Colonic mucosa (tissue), 4 donors: ENCODE data around the gene MRPS5. TPM values are rescaled to one million over a fixed set of nuclear protein-coding genes. Genes with fewer than 3 reads are reported as not detected.

Source experiments
- DNase-seq: peaks from one replicate; pipeline ENCODE4 v3.0.0-alpha.2; 2020
- H3K27ac ChIP-seq: fragments of 200-600 bp; one replicate; pipeline ENCODE4 v1.8.0; 2021
- H3K27me3 ChIP-seq: fragments of 200-600 bp; one replicate; pipeline ENCODE4 v1.8.0; 2021
- H3K36me3 ChIP-seq: fragments of 200-600 bp; one replicate; pipeline ENCODE4 v1.8.0; 2021
- H3K4me1 ChIP-seq: fragments of 200-600 bp; one replicate; pipeline ENCODE4 v1.8.0; 2021; ENCODE audit warnings: mild to moderate bottlenecking
- H3K4me3 ChIP-seq: fragments of 200-600 bp; one replicate; pipeline ENCODE4 v1.8.0; 2021
- H3K9ac ChIP-seq, 2 donors: one replicate each; pipeline ENCODE4 v1.7.0; 2013; ENCODE audit warnings: control low read depth in 2 of 2, low read depth in 2 of 2, low read length in 2 of 2
- H3K9me3 ChIP-seq: fragments of 200-600 bp; one replicate; pipeline ENCODE4 v1.8.0; 2021
- intact Hi-C: fragments of 100-400 bp; cut with DNase I; formaldehyde crosslinking; loops from one replicate; pipeline ENCODE4 v1.14.1; 2022
- total RNA-seq, 2 donors: library from RNA; stranded (reverse); fragmentation: NEBNext Ultra II Directional in 1 of 2; extraction: Animal tissue kit (Norgen Biotek cat#: 25700) in 1 of 2; gene quantifications; one replicate each; pipeline ENCODE4 v1.2.1, GENCODE V29; 2021
- TF ChIP-seq, protein P1 (sequence below): fragments of 200-600 bp; IDR thresholded peaks from one replicate; pipeline ENCODE4 v1.8.0; 2022; ENCODE audit warnings: antibody characterized with exemption, mild to moderate bottlenecking
- donor health status: healthy.
- donor health status: DM: no; HTN: no; CAD: no.
- donor health status: DM: no; HTN: no; CAD: no.

Gene MRPS5
- total RNA-seq, 2 donors from 2014 or later, result 68.8 to 87.3 TPM

DNA sequence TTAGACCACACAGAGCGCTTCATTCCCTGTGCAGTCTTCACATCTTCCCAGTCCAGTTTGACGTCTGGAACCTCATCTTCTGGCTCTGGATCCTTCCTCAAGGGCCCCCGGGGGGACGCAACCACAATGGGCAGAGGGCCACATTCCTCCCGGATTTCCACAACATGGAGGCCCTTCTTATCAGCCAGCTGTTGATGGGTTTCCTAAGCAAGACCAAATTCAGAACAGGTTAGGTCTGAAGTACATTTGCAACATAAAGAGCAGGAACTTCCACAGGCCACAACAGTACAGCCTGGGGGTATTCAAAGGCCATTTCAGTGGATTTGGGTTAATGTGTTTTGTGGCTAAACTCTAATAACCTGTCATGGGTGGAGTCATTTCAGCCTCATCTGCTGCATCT, 34.2 kb downstream of the MRPS5 start:
- Histone ChIP-seq H3K4me3 (no peak overlapping the region), H3K9ac (no peak overlapping the region), H3K36me3 (peaks cover 11% of the 10 kb centered on the region), H3K27ac (no peak overlapping the region), H3K27me3 (no peaks in the 10 kb centered on the region), H3K4me1 (no peaks in the 10 kb centered on the region), H3K9me3 (no peaks in the 10 kb centered on the region)
- intact Hi-C loops, result no loop called here
- no peak for DNase-seq
- TF ChIP-seq, protein P1, sequence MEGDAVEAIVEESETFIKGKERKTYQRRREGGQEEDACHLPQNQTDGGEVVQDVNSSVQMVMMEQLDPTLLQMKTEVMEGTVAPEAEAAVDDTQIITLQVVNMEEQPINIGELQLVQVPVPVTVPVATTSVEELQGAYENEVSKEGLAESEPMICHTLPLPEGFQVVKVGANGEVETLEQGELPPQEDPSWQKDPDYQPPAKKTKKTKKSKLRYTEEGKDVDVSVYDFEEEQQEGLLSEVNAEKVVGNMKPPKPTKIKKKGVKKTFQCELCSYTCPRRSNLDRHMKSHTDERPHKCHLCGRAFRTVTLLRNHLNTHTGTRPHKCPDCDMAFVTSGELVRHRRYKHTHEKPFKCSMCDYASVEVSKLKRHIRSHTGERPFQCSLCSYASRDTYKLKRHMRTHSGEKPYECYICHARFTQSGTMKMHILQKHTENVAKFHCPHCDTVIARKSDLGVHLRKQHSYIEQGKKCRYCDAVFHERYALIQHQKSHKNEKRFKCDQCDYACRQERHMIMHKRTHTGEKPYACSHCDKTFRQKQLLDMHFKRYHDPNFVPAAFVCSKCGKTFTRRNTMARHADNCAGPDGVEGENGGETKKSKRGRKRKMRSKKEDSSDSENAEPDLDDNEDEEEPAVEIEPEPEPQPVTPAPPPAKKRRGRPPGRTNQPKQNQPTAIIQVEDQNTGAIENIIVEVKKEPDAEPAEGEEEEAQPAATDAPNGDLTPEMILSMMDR, result no peak

DNA sequence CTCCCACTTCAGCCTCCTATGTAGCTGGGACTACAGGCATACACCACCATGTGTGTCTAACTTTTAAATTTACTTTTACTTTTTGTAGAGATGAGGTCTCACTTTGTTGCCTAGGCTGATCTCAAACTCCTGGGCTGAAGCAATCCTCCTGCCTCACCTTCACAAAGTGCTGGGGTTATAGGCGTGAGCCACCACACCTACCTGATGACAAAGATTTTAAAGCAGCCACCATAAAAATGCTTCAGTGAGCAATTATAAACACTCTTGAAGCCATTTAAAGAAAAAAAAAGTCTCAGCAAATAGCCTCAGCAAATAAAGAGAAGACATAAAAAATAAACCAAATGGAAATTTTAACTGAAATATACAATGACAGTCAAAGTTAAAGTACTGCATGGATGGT, 35.6 kb downstream of the MRPS5 start:
- no peak overlapping the region for H3K9ac ChIP-seq
- TF ChIP-seq, protein P1, result no peak
- H3K4me1 ChIP-seq, result no peaks in the 10 kb centered on the region
- no peak overlapping the region for H3K27ac ChIP-seq
- H3K9me3 ChIP-seq, result no peaks in the 10 kb centered on the region
- no peak for DNase-seq
- H3K36me3 ChIP-seq, result peaks cover 11% of the 10 kb centered on the region
- intact Hi-C loops, result no loop called here
- no peak overlapping the region for H3K4me3 ChIP-seq
- no peaks in the 10 kb centered on the region for H3K27me3 ChIP-seq

DNA sequence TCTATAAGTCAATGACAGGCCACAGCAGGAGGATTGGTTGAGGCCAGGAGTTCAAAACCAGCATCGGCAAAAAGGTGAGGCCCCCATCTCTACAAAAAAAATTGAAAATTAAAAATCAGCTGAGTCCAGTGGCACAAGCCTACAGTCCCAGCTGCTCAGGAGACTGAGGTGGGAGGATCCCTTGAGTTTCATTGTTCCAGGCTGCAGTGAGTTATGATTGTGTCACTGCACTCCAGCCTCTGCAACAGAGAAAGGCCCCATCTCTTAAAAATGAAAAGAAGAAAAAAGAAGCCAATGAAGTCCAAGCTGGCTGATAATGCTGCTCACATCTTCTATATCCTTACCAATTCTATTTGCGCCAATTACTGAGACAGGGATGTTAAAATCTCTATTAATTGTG, 39.1 kb downstream of the MRPS5 start:
- Histone ChIP-seq H3K4me3 (no peak overlapping the region), H3K9ac (no peak overlapping the region), H3K27ac (no peak overlapping the region), H3K9me3 (no peaks in the 10 kb centered on the region), H3K4me1 (no peaks in the 10 kb centered on the region), H3K27me3 (no peaks in the 10 kb centered on the region), H3K36me3 (peaks cover 9% of the 10 kb centered on the region)
- no peak for DNase-seq
- TF ChIP-seq, protein P1, result no peak
- intact Hi-C loops, result no loop called here

DNA sequence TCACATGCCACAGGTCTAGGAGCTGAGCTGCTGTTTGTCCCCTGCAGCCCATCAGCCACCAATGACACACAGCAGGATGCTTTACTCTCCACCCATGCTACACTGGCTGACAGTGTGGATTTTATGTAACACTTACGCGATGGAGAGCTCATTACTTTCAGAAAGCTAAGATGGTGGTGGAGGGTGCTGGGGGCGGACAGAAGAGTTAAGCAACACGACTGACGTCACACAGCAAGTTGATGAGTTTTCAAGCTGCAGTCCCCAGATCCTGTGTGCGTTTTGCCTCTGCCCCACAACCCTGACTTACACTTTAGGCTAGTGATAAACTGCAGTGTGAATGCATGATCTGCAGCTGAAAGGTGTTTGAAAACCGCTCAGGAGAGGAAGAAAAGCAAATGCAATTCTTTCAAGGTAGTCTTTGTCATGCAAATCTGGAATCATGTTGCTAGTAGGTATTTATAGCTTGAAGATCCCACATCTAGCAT, 42.4 kb downstream of the MRPS5 start:
- no peak overlapping the region for H3K9ac ChIP-seq
- H3K4me1 ChIP-seq, result peaks cover 8% of the 10 kb centered on the region
- H3K27me3 ChIP-seq, result no peaks in the 10 kb centered on the region
- no peak for DNase-seq
- intact Hi-C loops, result no loop called here
- no peaks in the 10 kb centered on the region for H3K36me3 ChIP-seq
- no peak overlapping the region for H3K4me3 ChIP-seq
- no peak overlapping the region for H3K27ac ChIP-seq
- H3K9me3 ChIP-seq, result no peaks in the 10 kb centered on the region
- TF ChIP-seq, protein P1, result no peak

DNA sequence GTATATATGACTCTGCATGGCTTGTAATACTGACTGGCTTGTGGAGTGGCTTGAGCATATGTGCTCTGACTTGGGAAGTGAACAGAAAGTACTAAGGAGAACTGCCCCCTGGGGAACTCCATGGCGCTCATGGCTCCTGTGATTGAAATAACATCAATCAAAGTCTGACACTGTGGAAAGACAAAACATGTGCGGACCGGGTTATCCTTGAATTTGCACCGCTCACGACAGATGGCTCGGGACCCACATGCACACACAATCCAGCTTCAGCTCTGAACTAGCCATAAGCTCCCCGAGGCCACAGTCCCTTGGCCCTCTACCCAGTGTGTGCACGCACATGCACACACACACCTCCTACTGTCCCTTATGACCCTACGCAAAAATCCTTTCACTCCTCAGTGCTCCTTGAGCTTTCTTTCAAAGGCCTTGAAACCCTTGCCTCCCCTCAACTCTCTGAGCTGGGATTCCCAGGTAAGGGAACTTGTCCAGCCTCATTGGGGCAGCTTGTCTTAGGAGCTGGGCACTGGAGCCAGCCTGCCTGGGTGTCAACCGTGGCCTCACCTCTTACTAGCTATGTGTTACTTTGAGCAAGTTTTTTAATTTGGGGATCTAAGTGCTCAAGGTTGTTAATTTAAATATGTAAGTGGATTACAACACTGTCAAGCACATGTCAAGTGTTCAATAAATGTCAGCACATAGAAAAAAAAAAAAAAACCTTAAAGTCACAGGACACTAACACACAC, 43.6 kb downstream of the MRPS5 start:
- intact Hi-C loops, result loop anchor here (2.0 kb wide), 1 partner anchor 37 kb away; no protein-coding TSS in a partner anchor
- no peaks in the 10 kb centered on the region for H3K27me3 ChIP-seq

More for the DNA sequence above, 43.6 kb downstream of the MRPS5 start:
- H3K4me1 ChIP-seq, result peaks cover 8% of the 10 kb centered on the region
- no peak overlapping the region for H3K4me3 ChIP-seq
- H3K9me3 ChIP-seq, result no peaks in the 10 kb centered on the region
- DNase-seq, result no peak
- H3K36me3 ChIP-seq, result no peaks in the 10 kb centered on the region
- H3K27ac ChIP-seq, result no peak overlapping the region
- no peak overlapping the region for H3K9ac ChIP-seq
- TF ChIP-seq, protein P1, result no peak
